ENCODE results near the gene FSIP2. TPM values are rescaled to one million over a fixed set of nuclear protein-coding genes. Genes with fewer than 3 reads are reported as not detected.

FSIP2 gene
- total and polyA plus RNA-seq, 11 donors, result 0.01 to 1.5 (median 0.18) TPM

- no peak for DNase-seq
- ATAC-seq, result no peak
- no peaks in the 10 kb centered on the region for H3K36me3 ChIP-seq
- H3K4me3 ChIP-seq, result no peak overlapping the region
- no peaks in the 10 kb centered on the region for H3K4me1 ChIP-seq
- H3K9me3 ChIP-seq, result peaks cover 0 to 37% (median 10%) of the 10 kb centered on the region in 12 donors
- WGBS, 4 donors, result 59 to 80% (median 70%) methylated on average over 1 of the region's 1 CpG
- intact Hi-C loops (cut with DNase I), result no loop called here
- no peaks in the 10 kb centered on the region for H3K27me3 ChIP-seq
- TF ChIP-seq POLR2A (IDR thresholded peaks at IDR 0.05), result no peak
- TF ChIP-seq, protein P1, sequence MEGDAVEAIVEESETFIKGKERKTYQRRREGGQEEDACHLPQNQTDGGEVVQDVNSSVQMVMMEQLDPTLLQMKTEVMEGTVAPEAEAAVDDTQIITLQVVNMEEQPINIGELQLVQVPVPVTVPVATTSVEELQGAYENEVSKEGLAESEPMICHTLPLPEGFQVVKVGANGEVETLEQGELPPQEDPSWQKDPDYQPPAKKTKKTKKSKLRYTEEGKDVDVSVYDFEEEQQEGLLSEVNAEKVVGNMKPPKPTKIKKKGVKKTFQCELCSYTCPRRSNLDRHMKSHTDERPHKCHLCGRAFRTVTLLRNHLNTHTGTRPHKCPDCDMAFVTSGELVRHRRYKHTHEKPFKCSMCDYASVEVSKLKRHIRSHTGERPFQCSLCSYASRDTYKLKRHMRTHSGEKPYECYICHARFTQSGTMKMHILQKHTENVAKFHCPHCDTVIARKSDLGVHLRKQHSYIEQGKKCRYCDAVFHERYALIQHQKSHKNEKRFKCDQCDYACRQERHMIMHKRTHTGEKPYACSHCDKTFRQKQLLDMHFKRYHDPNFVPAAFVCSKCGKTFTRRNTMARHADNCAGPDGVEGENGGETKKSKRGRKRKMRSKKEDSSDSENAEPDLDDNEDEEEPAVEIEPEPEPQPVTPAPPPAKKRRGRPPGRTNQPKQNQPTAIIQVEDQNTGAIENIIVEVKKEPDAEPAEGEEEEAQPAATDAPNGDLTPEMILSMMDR (IDR thresholded peaks at IDR 0.05), result no peak
- no peak overlapping the region for H3K27ac ChIP-seq
Observed at GRCh38 chr2:185833864-185834263, 95.3 kb downstream of the FSIP2 start.

GRCh38 chr2:185835974-185836373, 97.4 kb downstream of the FSIP2 start:
- peaks cover 0 to 58% (median 14%) of the 10 kb centered on the region in 12 donors for H3K9me3 ChIP-seq
- ATAC-seq, result no peak
- intact Hi-C loops (cut with DNase I), result no loop called here
- 89 to 91% (median 90%) methylated on average over 8 of the region's 8 CpGs for WGBS, 4 donors
- TF ChIP-seq, protein P1 (IDR thresholded peaks at IDR 0.05), result no peak
- TF ChIP-seq POLR2A (IDR thresholded peaks at IDR 0.05), result no peak
- no peaks in the 10 kb centered on the region for H3K27me3 ChIP-seq
- H3K36me3 ChIP-seq, result no peaks in the 10 kb centered on the region
- H3K4me3 ChIP-seq, result no peak overlapping the region
- no peaks in the 10 kb centered on the region for H3K4me1 ChIP-seq
- DNase-seq, result no peak
- H3K27ac ChIP-seq, result no peak overlapping the region

DNA sequence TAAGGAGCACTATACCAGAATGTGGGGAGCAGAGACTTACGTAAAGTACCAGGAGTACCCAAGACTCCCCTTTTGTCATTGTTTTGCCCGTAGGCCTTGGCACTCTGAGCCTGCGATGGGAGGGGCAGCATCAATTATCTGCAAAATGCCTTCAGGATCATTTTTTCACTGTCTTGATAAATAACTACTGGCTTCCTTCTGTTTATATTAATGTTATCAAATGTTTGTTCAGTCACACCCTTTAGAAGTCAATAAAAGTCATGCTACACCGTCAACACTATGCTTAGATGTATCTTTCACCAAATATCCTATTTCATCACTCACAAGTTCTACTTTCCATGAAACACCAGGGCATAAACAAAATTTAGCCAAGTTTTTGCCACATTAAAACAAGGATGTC, 116.3 kb downstream of the FSIP2 start:
- H3K36me3 ChIP-seq, result no peaks in the 10 kb centered on the region
- no peak for TF ChIP-seq POLR2A (IDR thresholded peaks at IDR 0.05)
- TF ChIP-seq, protein P1 (IDR thresholded peaks at IDR 0.05), result no peak
- no peak overlapping the region for H3K27ac ChIP-seq
- peaks cover 0 to 15% (median 0%) of the 10 kb centered on the region in 12 donors for H3K9me3 ChIP-seq
- DNase-seq (no peak), ATAC-seq (no peak)
- no peaks in the 10 kb centered on the region for H3K4me1 ChIP-seq
- intact Hi-C loops (cut with DNase I), result no loop called here
- H3K4me3 ChIP-seq, result no peak overlapping the region
- H3K27me3 ChIP-seq, result no peaks in the 10 kb centered on the region
- WGBS, 4 donors, result 88 to 95% (median 92%) methylated on average over 4 of the region's 4 CpGs

- ATAC-seq (no peak), DNase-seq (no peak)
- Histone ChIP-seq H3K27ac (no peak overlapping the region), H3K27me3 (no peaks in the 10 kb centered on the region), H3K9me3 (peaks cover 0 to 15% (median 0%) of the 10 kb centered on the region in 12 donors), H3K36me3 (no peaks in the 10 kb centered on the region), H3K4me3 (no peak overlapping the region), H3K4me1 (no peaks in the 10 kb centered on the region)
- TF ChIP-seq POLR2A (IDR thresholded peaks at IDR 0.05), result no peak
- TF ChIP-seq, protein P1 (IDR thresholded peaks at IDR 0.05), result no peak
- intact Hi-C loops (cut with DNase I), result no loop called here
Observed at GRCh38 chr2:185857691-185858090, 119.1 kb downstream of the FSIP2 start.
